Thyroid gland (tissue), 4 donors: ENCODE measurements around the gene TFB2M.

Experiments
- POLR2A ChIP-seq, 2 donors: fragments of 450-650 bp; IDR thresholded peaks; one replicate each; pipeline ENCODE4 v1.6.1; 2017; ENCODE audit warnings: antibody characterized with exemption in 2 of 2, mild to moderate bottlenecking in 2 of 2, moderate library complexity in 1 of 2
- TF ChIP-seq, protein P1 (sequence below), 6 experiments: fragments of 200-600 bp in 3 of 6; fragments of 450-650 bp in 3 of 6; sonication (generic) in 3 of 6; IDR thresholded peaks; one replicate each; pipeline ENCODE4 v1.5.1; 2016 to 2019; ENCODE audit warnings: antibody characterized with exemption in 6 of 6, mild to moderate bottlenecking in 2 of 6, inconsistent platforms in 1 of 6, moderate library complexity in 1 of 6

DNA sequence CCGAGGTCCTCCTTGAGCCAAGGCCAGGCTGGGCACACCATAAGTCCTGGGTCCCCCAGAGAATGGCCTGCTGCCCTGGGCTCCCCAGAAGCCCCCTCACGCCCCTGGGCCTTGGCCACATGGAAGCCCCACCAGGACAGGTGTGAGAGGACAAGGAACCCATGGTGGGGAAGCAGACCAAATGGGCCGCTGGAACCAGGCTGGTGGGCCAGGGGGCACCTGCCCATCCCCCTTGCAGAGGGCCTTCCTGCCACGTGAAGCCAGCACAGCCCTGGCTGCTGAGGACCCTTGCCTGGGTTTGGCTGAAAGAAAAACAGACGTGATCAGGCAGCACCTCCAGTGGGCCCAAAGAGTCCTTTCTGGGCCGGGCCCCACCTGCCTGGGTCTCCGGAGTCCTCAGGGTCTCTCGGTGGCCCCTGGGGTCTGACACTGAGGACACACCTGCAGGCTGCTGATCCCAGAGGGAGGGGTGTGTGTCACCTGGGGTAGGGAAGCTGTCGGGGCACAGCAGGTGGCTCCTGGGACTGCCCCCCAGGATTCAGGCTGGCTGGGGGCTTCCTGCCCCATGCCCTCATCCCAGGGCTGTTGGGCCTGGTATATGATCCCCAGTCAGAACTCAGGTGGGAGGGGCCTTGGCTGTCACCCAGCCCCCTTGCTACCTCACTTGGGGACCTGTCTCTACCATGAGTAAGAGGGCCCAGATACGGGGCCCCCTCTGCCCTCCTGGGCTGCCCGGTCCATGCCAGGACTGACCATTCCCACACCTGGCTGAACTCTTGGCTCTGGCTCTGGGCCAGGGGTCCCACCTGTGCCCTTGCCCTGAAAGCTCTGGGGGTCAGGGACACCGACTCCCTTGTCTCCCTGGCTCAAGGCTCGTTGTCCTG is 55.7 kb downstream of the TFB2M start:
- TF ChIP-seq, protein P1, sequence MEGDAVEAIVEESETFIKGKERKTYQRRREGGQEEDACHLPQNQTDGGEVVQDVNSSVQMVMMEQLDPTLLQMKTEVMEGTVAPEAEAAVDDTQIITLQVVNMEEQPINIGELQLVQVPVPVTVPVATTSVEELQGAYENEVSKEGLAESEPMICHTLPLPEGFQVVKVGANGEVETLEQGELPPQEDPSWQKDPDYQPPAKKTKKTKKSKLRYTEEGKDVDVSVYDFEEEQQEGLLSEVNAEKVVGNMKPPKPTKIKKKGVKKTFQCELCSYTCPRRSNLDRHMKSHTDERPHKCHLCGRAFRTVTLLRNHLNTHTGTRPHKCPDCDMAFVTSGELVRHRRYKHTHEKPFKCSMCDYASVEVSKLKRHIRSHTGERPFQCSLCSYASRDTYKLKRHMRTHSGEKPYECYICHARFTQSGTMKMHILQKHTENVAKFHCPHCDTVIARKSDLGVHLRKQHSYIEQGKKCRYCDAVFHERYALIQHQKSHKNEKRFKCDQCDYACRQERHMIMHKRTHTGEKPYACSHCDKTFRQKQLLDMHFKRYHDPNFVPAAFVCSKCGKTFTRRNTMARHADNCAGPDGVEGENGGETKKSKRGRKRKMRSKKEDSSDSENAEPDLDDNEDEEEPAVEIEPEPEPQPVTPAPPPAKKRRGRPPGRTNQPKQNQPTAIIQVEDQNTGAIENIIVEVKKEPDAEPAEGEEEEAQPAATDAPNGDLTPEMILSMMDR (IDR thresholded peaks at IDR 0.05) = no peak
- TF ChIP-seq POLR2A (IDR thresholded peaks at IDR 0.05) = no peak
